KMS-11 (cell line): ENCODE measurements around the gene TGFBI.

Experiments
- H2AFZ ChIP-seq: fragments of 200-600 bp; sonication (generic); 2 replicates; pipeline ENCODE4 v1.6.1; 2016; ENCODE audit warnings: antibody characterized with exemption, mixed run types, low read depth
- H3K27ac ChIP-seq: fragments of 200-600 bp; sonication (generic); 2 replicates; pipeline ENCODE4 v1.6.1; 2016; ENCODE audit warnings: mild to moderate bottlenecking, mixed run types
- H3K27me3 ChIP-seq: fragments of 200-600 bp; sonication (generic); 2 replicates; pipeline ENCODE4 v1.6.1; 2017; ENCODE audit warnings: mild to moderate bottlenecking, low read depth, mixed run types, moderate library complexity; ENCODE audit not compliant: insufficient read depth
- H3K36me3 ChIP-seq: fragments of 200-600 bp; sonication (generic); 2 replicates; pipeline ENCODE4 v1.6.1; 2017; ENCODE audit warnings: mild to moderate bottlenecking, mixed run types; ENCODE audit not compliant: insufficient read depth
- H3K4me1 ChIP-seq: fragments of 200-600 bp; sonication (generic); 2 replicates; pipeline ENCODE4 v1.6.1; 2016; ENCODE audit warnings: mild to moderate bottlenecking, low read depth, mixed run types; ENCODE audit not compliant: poor library complexity, severe bottlenecking
- H3K4me2 ChIP-seq: fragments of 200-600 bp; sonication (generic); 2 replicates; pipeline ENCODE4 v1.7.0; 2016; ENCODE audit warnings: mild to moderate bottlenecking, mixed run types
- H3K4me3 ChIP-seq: fragments of 200-600 bp; sonication (generic); IDR thresholded peaks from 2 replicates; pipeline ENCODE4 v1.6.1; 2017; ENCODE audit warnings: low read depth, low read length, mixed read lengths; ENCODE audit not compliant: insufficient read depth
- H3K79me2 ChIP-seq: fragments of 200-600 bp; sonication (generic); 2 replicates; pipeline ENCODE4 v1.6.1; 2016; ENCODE audit warnings: low read depth, mixed run types; ENCODE audit not compliant: insufficient read depth
- H3K9ac ChIP-seq: fragments of 200-600 bp; sonication (generic); 2 replicates; pipeline ENCODE4 v1.6.1; 2016; ENCODE audit warnings: mild to moderate bottlenecking, mixed run types
- H4K20me1 ChIP-seq: fragments of 200-600 bp; sonication (generic); 2 replicates; pipeline ENCODE4 v1.6.1; 2016; ENCODE audit warnings: mild to moderate bottlenecking, mixed run types; ENCODE audit not compliant: insufficient read depth
- TF ChIP-seq, protein P1 (sequence below): fragments of 200-600 bp; sonication (generic); conservative IDR thresholded peaks from 2 replicates; pipeline ENCODE4 v1.6.1; 2017; ENCODE audit warnings: low read depth, mild to moderate bottlenecking, antibody characterized with exemption, low read length, moderate library complexity, mixed read lengths

TGFBI gene

GRCh38 chr5:136064510-136064909 lies 35.7 kb downstream of the TGFBI start:
- H3K79me2 ChIP-seq: no peaks in the 10 kb centered on the region
- H3K27ac ChIP-seq: no peak overlapping the region
- TF ChIP-seq, protein P1, sequence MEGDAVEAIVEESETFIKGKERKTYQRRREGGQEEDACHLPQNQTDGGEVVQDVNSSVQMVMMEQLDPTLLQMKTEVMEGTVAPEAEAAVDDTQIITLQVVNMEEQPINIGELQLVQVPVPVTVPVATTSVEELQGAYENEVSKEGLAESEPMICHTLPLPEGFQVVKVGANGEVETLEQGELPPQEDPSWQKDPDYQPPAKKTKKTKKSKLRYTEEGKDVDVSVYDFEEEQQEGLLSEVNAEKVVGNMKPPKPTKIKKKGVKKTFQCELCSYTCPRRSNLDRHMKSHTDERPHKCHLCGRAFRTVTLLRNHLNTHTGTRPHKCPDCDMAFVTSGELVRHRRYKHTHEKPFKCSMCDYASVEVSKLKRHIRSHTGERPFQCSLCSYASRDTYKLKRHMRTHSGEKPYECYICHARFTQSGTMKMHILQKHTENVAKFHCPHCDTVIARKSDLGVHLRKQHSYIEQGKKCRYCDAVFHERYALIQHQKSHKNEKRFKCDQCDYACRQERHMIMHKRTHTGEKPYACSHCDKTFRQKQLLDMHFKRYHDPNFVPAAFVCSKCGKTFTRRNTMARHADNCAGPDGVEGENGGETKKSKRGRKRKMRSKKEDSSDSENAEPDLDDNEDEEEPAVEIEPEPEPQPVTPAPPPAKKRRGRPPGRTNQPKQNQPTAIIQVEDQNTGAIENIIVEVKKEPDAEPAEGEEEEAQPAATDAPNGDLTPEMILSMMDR: no peak
- no peaks in the 10 kb centered on the region for H3K27me3 ChIP-seq
- no peak overlapping the region for H2AFZ ChIP-seq
- no peaks in the 10 kb centered on the region for H4K20me1 ChIP-seq
- no peak overlapping the region for H3K4me3 ChIP-seq
- H3K4me2 ChIP-seq: no peak overlapping the region
- H3K4me1 ChIP-seq: no peaks in the 10 kb centered on the region
- no peak overlapping the region for H3K9ac ChIP-seq
- no peaks in the 10 kb centered on the region for H3K36me3 ChIP-seq

DNA sequence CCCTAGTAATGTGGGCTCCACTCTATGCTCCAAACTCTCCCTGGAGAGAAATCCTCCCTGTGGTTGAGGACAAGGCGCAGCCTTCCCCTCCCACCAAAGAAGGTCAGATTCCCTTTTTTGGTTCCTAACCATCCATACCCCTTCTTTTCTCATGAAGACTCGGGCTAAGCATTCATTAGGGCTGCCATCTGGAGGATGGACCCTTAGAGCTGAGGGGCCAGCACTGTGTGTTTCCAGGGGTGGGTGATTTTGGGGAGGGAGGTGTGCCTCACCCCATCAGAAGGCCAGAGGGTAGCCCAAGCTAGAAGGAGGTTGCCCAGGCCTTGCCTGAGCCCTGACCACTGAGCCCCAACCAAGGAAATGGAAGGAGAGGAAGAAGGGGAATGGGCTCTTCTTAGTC lies 36.8 kb downstream of the TGFBI start:
- no peaks in the 10 kb centered on the region for H3K79me2 ChIP-seq
- no peaks in the 10 kb centered on the region for H3K36me3 ChIP-seq
- H3K4me2 ChIP-seq: no peak overlapping the region
- H3K27ac ChIP-seq: no peak overlapping the region
- no peaks in the 10 kb centered on the region for H3K4me1 ChIP-seq
- H3K27me3 ChIP-seq: no peaks in the 10 kb centered on the region
- TF ChIP-seq, protein P1: no peak
- H3K9ac ChIP-seq: no peak overlapping the region
- H3K4me3 ChIP-seq: no peak overlapping the region
- H4K20me1 ChIP-seq: no peaks in the 10 kb centered on the region
- no peak overlapping the region for H2AFZ ChIP-seq

DNA sequence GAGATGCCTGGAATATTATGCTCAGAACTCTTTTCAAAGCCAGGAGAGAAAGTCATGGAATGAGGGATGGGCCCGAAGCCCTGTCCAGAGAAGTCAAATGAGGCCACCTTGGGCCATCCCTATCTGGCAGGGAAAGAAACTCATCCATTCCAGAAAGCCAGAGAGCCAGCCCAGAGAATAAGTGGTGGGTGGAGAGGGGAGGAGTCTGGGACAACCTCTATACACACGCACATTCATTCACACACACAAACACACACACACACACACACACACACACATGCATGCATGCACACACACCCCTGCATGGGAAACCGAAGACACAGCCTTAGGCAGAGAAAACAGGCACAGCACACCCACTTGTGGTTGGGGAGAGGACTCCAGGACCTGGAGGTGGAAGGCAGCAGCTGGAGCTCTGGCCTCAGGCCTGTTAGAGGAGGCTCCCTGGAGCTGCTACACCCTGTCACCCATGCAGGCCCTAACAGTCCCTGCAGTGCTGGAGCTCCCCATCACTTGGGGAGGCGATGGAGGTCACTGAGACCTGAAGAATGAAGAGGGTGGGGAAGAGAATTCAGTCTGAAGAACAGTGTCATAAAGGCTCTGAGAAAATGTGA lies 38.0 kb downstream of the TGFBI start:
- H3K4me2 ChIP-seq: no peak overlapping the region
- no peak overlapping the region for H3K27ac ChIP-seq
- no peaks in the 10 kb centered on the region for H3K36me3 ChIP-seq
- no peak overlapping the region for H3K4me3 ChIP-seq
- no peaks in the 10 kb centered on the region for H3K79me2 ChIP-seq
- H3K4me1 ChIP-seq: no peaks in the 10 kb centered on the region
- H4K20me1 ChIP-seq: no peaks in the 10 kb centered on the region
- no peaks in the 10 kb centered on the region for H3K27me3 ChIP-seq
- no peak overlapping the region for H3K9ac ChIP-seq
- TF ChIP-seq, protein P1: no peak
- no peak overlapping the region for H2AFZ ChIP-seq

GRCh38 chr5:136067422-136067821 lies 38.6 kb downstream of the TGFBI start:
- no peak overlapping the region for H2AFZ ChIP-seq
- H4K20me1 ChIP-seq: no peaks in the 10 kb centered on the region
- H3K9ac ChIP-seq: no peak overlapping the region
- no peaks in the 10 kb centered on the region for H3K27me3 ChIP-seq
- TF ChIP-seq, protein P1: no peak
- no peaks in the 10 kb centered on the region for H3K79me2 ChIP-seq
- no peak overlapping the region for H3K27ac ChIP-seq
- no peak overlapping the region for H3K4me2 ChIP-seq
- H3K4me3 ChIP-seq: no peak overlapping the region
- no peaks in the 10 kb centered on the region for H3K4me1 ChIP-seq
- no peaks in the 10 kb centered on the region for H3K36me3 ChIP-seq
